Activated CD4-positive, alpha-beta T cell treated with anti-CD3 and anti-CD28 coated beads, Interleukin-10, Interleukin-2, amounts not matched to agents 100 ng/mL and 50 ng/mL, durations not matched to agents 16 hours and 8 hours (primary cell): ENCODE measurements around the gene SOX30.

Experiments
- DNase-seq: peaks from one replicate; pipeline ENCODE4 v3.0.0-alpha.2; 2020

The SOX30 gene

GRCh38 chr5:157659868-157660660 is 7.8 kb upstream of the SOX30 start:
- DNase-seq, result no peak

GRCh38 chr5:157658893-157659292 is 6.7 kb upstream of the SOX30 start:
- no peak for DNase-seq

- no peak for DNase-seq
Measured at GRCh38 chr5:157657516-157657915, 5.3 kb upstream of the SOX30 start.

- DNase-seq, result peak; percentile 88
Measured at GRCh38 chr5:157651623-157652376, 438 bp downstream of the SOX30 start.

- no peak for DNase-seq
Measured at GRCh38 chr5:157650991-157651611, 1.1 kb downstream of the SOX30 start.

- no peak for DNase-seq
Measured at GRCh38 chr5:157649101-157649500, 3.1 kb downstream of the SOX30 start.

GRCh38 chr5:157648275-157648990 is 3.8 kb downstream of the SOX30 start:
- no peak for DNase-seq

- DNase-seq, result no peak
Measured at GRCh38 chr5:157640406-157641066, 11.7 kb downstream of the SOX30 start.

GRCh38 chr5:157630341-157630740 is 21.9 kb downstream of the SOX30 start:
- no peak for DNase-seq

- DNase-seq, result no peak
Measured at GRCh38 chr5:157626831-157627230, 25.4 kb downstream of the SOX30 start.

- DNase-seq, result no peak
Measured at GRCh38 chr5:157624144-157624543, 28.1 kb downstream of the SOX30 start.

GRCh38 chr5:157620776-157621175 is 31.5 kb downstream of the SOX30 start:
- DNase-seq, result no peak

- no peak for DNase-seq
Measured at GRCh38 chr5:157618191-157618765, 34.0 kb downstream of the SOX30 start.

GRCh38 chr5:157616785-157617184 is 35.5 kb downstream of the SOX30 start:
- no peak for DNase-seq

- DNase-seq, result no peak
Measured at GRCh38 chr5:157613385-157614245, 38.6 kb downstream of the SOX30 start.

GRCh38 chr5:157612581-157612980 is 39.7 kb downstream of the SOX30 start:
- no peak for DNase-seq

GRCh38 chr5:157611571-157612476 is 40.4 kb downstream of the SOX30 start:
- DNase-seq, result no peak

GRCh38 chr5:157610990-157611389 is 41.2 kb downstream of the SOX30 start:
- no peak for DNase-seq

GRCh38 chr5:157608972-157609565 is 43.2 kb downstream of the SOX30 start:
- DNase-seq, result no peak
